ENCODE data around the gene NPIPA8. TPM values are rescaled to one million over a fixed set of nuclear protein-coding genes. Genes with fewer than 3 reads are reported as not detected.
"Not testable (repeated sequence)": the region's sequence is repeated elsewhere in the genome, so short reads cannot be mapped to it uniquely, and the experiment has no call there.

The NPIPA8 gene
- total and polyA plus RNA-seq, 2 donors (not counting 1 experiment from before 2014, with no cell fraction given) = 1.5 to 15.7 TPM

DNA sequence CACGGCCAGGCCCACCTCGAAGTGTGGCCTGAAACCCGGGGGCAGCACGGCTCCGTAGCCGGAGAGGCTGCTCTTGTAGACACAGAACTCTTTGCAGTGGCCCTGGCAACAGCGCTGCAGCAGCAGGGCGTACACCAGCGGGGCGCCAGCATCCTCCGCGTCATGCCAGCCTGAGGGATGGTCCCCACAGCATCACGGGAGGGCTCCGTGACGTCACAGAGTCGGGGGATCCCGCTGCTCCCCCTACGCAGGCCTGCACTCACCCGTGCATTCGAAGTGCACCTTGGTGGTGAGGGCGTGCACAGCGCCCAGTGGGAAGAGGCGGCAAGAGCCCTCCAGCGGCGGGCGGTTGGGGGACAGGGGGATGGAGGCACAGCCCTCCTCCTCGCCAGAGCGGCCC lies 46.2 kb upstream of the NPIPA8 start:
- POLR2A ChIA-PET, CTCF ChIA-PET: not testable (repeated sequence)

DNA sequence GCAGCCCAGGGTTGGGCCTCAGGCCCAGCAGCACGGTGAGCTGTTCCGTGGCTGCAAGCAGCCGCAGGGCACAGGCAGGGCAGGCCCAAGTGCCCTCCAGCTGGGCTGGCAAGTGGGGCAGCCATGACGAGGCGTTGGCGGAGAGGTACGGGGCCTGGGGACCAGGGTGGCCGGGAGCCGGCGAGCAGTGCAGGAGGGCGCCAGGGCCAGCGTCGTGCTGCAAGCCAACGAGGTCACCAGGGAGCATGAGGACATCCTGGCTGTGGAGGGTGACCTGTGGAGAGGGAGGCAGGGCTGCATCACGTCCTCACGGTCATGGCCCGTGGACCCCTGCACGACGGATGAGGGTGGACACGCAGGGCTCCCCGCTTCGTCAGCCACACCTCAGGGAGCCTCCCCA lies 11.2 kb upstream of the NPIPA8 start:
- H2AFZ ChIP-seq (ENCODE audit: insufficient read depth, low read depth, low read length, poor library complexity, severe bottlenecking); H3K9ac ChIP-seq (ENCODE audit: low read length); POLR2A ChIA-PET; H3K4me1 Mint-ChIP-seq; H3K79me2 ChIP-seq (ENCODE audit: control insufficient read depth, insufficient read depth, low read length); H3K36me3 ChIP-seq (replicated peaks in 1 of 2; ENCODE audit: control extremely low read depth in 1 of 2, control insufficient read depth in 1 of 2, extremely low read depth in 1 of 2, insufficient read depth in 2 of 2, low read length in 1 of 2); intact Hi-C loops (cut with micrococcal nuclease); H3K4me1 ChIP-seq (ENCODE audit: control insufficient read depth in 2 of 2, insufficient read depth in 2 of 2, low read length in 2 of 2); H3K27me3 Mint-ChIP-seq; H4K20me1 ChIP-seq (ENCODE audit: control insufficient read depth, insufficient read depth, low read length, poor library complexity, severe bottlenecking); H3K4me3 ChIP-seq (ENCODE audit: control extremely low read depth in 1 of 5, extremely low read depth in 1 of 5, insufficient read depth in 1 of 5, low read depth in 2 of 5, low read length in 4 of 5); H3K27ac Mint-ChIP-seq; ATAC-seq (ENCODE audit: low read depth); CTCF ChIA-PET; H3K4me2 ChIP-seq (replicated peaks; ENCODE audit: low read depth, low read length, poor library complexity, severe bottlenecking); H3K9me3 Mint-ChIP-seq (ENCODE audit: insufficient read depth); H3K4me3 Mint-ChIP-seq; H3K27me3 ChIP-seq (replicated peaks in 1 of 4; ENCODE audit: control extremely low read depth in 1 of 4, control insufficient read depth in 3 of 4, insufficient read depth in 4 of 4, low read length in 3 of 4); H3K27ac ChIP-seq (ENCODE audit: low read length in 2 of 2); DNase-seq; H3K9me3 ChIP-seq (ENCODE audit: control extremely low read depth in 1 of 3, control insufficient read depth in 2 of 3, insufficient read depth in 1 of 3, low read length in 2 of 3): not testable (repeated sequence)
- WGBS (ENCODE audit: insufficient coverage) = no CpG with 5 or more reads among the region's 22 CpGs

More for the DNA sequence above, 46.2 kb upstream of the NPIPA8 start:
- H3K9me3 ChIP-seq (ENCODE audit: control extremely low read depth in 1 of 3, control insufficient read depth in 2 of 3, insufficient read depth in 1 of 3, low read length in 2 of 3); H3K9ac ChIP-seq (ENCODE audit: low read length); H3K36me3 ChIP-seq (replicated peaks in 1 of 2; ENCODE audit: control extremely low read depth in 1 of 2, control insufficient read depth in 1 of 2, extremely low read depth in 1 of 2, insufficient read depth in 2 of 2, low read length in 1 of 2); H3K4me3 ChIP-seq (ENCODE audit: control extremely low read depth in 1 of 5, extremely low read depth in 1 of 5, insufficient read depth in 1 of 5, low read depth in 2 of 5, low read length in 4 of 5); H3K27ac Mint-ChIP-seq; H2AFZ ChIP-seq (ENCODE audit: insufficient read depth, low read depth, low read length, poor library complexity, severe bottlenecking); H3K27me3 ChIP-seq (replicated peaks in 1 of 4; ENCODE audit: control extremely low read depth in 1 of 4, control insufficient read depth in 3 of 4, insufficient read depth in 4 of 4, low read length in 3 of 4); H3K4me3 Mint-ChIP-seq; H3K4me2 ChIP-seq (replicated peaks; ENCODE audit: low read depth, low read length, poor library complexity, severe bottlenecking); intact Hi-C loops (cut with micrococcal nuclease); DNase-seq; H3K27me3 Mint-ChIP-seq; H3K79me2 ChIP-seq (ENCODE audit: control insufficient read depth, insufficient read depth, low read length); ATAC-seq (ENCODE audit: low read depth); H3K27ac ChIP-seq (ENCODE audit: low read length in 2 of 2); H3K9me3 Mint-ChIP-seq (ENCODE audit: insufficient read depth); H3K4me1 Mint-ChIP-seq; H3K4me1 ChIP-seq (ENCODE audit: control insufficient read depth in 2 of 2, insufficient read depth in 2 of 2, low read length in 2 of 2); H4K20me1 ChIP-seq (ENCODE audit: control insufficient read depth, insufficient read depth, low read length, poor library complexity, severe bottlenecking): not testable (repeated sequence)
- WGBS (ENCODE audit: insufficient coverage) = no CpG with 5 or more reads among the region's 28 CpGs

DNA sequence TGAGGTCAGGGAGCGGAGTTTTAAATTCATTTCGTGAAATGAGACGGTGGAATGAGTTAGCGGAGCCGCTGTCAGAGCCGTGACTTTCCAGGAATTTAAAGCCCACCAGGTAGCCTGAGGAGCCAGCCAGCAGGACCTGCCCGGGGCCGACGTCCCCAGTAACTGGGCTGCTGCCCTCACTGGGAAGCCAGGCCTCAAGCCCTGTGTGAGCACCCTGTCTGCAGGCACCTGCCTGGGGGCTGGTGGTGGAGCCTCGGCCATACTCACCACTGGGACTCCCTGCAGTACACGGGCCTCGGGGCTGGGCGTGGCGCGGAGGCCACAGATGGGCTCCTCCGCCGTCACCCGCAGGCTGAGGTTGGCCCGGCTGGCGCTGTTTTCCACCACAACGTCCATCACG lies 10.5 kb upstream of the NPIPA8 start:
- POLR2A ChIA-PET; H3K4me1 Mint-ChIP-seq; H3K4me3 Mint-ChIP-seq; H3K27ac Mint-ChIP-seq; H3K27me3 Mint-ChIP-seq; H3K79me2 ChIP-seq (ENCODE audit: control insufficient read depth, insufficient read depth, low read length); H3K9me3 Mint-ChIP-seq (ENCODE audit: insufficient read depth); H3K27ac ChIP-seq (ENCODE audit: low read length in 2 of 2); H3K4me2 ChIP-seq (replicated peaks; ENCODE audit: low read depth, low read length, poor library complexity, severe bottlenecking); H3K9me3 ChIP-seq (ENCODE audit: control extremely low read depth in 1 of 3, control insufficient read depth in 2 of 3, insufficient read depth in 1 of 3, low read length in 2 of 3); H2AFZ ChIP-seq (ENCODE audit: insufficient read depth, low read depth, low read length, poor library complexity, severe bottlenecking); DNase-seq; H3K27me3 ChIP-seq (replicated peaks in 1 of 4; ENCODE audit: control extremely low read depth in 1 of 4, control insufficient read depth in 3 of 4, insufficient read depth in 4 of 4, low read length in 3 of 4); intact Hi-C loops (cut with micrococcal nuclease); CTCF ChIA-PET; H3K9ac ChIP-seq (ENCODE audit: low read length); H3K4me3 ChIP-seq (ENCODE audit: control extremely low read depth in 1 of 5, extremely low read depth in 1 of 5, insufficient read depth in 1 of 5, low read depth in 2 of 5, low read length in 4 of 5); H3K36me3 ChIP-seq (replicated peaks in 1 of 2; ENCODE audit: control extremely low read depth in 1 of 2, control insufficient read depth in 1 of 2, extremely low read depth in 1 of 2, insufficient read depth in 2 of 2, low read length in 1 of 2); ATAC-seq (ENCODE audit: low read depth); H3K4me1 ChIP-seq (ENCODE audit: control insufficient read depth in 2 of 2, insufficient read depth in 2 of 2, low read length in 2 of 2); H4K20me1 ChIP-seq (ENCODE audit: control insufficient read depth, insufficient read depth, low read length, poor library complexity, severe bottlenecking): not testable (repeated sequence)
- no CpG with 5 or more reads among the region's 22 CpGs for WGBS (ENCODE audit: insufficient coverage)

DNA sequence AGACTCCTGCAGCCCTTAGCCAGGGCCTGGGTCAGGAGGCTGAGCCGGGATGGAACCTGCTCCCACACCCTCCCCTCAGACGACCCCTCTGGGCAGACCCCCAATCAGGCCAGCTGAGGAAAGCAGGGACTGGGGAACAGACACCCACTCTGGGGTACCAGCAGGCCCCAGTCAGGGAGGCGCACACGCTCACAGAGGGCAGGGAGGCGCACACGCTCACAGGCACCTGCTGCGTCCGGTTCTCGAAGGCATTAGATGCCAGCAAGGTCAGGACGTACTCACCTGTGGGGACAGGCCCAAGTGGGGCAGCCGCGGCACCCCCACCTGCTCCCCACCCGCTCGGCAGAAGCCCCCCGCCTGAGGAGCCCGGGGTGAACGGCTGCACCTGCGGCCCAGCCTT lies 8.1 kb upstream of the NPIPA8 start:
- WGBS (ENCODE audit: insufficient coverage) = no CpG with 5 or more reads among the region's 18 CpGs
- H3K9me3 ChIP-seq (ENCODE audit: control extremely low read depth in 1 of 3, control insufficient read depth in 2 of 3, insufficient read depth in 1 of 3, low read length in 2 of 3); H3K27me3 ChIP-seq (replicated peaks in 1 of 4; ENCODE audit: control extremely low read depth in 1 of 4, control insufficient read depth in 3 of 4, insufficient read depth in 4 of 4, low read length in 3 of 4); H3K4me3 ChIP-seq (ENCODE audit: control extremely low read depth in 1 of 5, extremely low read depth in 1 of 5, insufficient read depth in 1 of 5, low read depth in 2 of 5, low read length in 4 of 5); H2AFZ ChIP-seq (ENCODE audit: insufficient read depth, low read depth, low read length, poor library complexity, severe bottlenecking); H3K4me2 ChIP-seq (replicated peaks; ENCODE audit: low read depth, low read length, poor library complexity, severe bottlenecking); H3K79me2 ChIP-seq (ENCODE audit: control insufficient read depth, insufficient read depth, low read length); POLR2A ChIA-PET; CTCF ChIA-PET; H3K4me1 ChIP-seq (ENCODE audit: control insufficient read depth in 2 of 2, insufficient read depth in 2 of 2, low read length in 2 of 2); H3K27me3 Mint-ChIP-seq; H4K20me1 ChIP-seq (ENCODE audit: control insufficient read depth, insufficient read depth, low read length, poor library complexity, severe bottlenecking); H3K4me3 Mint-ChIP-seq; H3K9ac ChIP-seq (ENCODE audit: low read length); H3K27ac Mint-ChIP-seq; H3K27ac ChIP-seq (ENCODE audit: low read length in 2 of 2); H3K36me3 ChIP-seq (replicated peaks in 1 of 2; ENCODE audit: control extremely low read depth in 1 of 2, control insufficient read depth in 1 of 2, extremely low read depth in 1 of 2, insufficient read depth in 2 of 2, low read length in 1 of 2); H3K9me3 Mint-ChIP-seq (ENCODE audit: insufficient read depth); ATAC-seq (ENCODE audit: low read depth); H3K4me1 Mint-ChIP-seq; DNase-seq; intact Hi-C loops (cut with micrococcal nuclease): not testable (repeated sequence)

Measured in B cell (primary cell).